Mucosa of stomach (tissue), 1 donor: ENCODE measurements around the gene JAKMIP3.

Source experiments
- H3K27me3 ChIP-seq: one replicate; pipeline ENCODE4 v1.7.0; 2013; ENCODE audit warnings: mild to moderate bottlenecking, low read length; ENCODE audit not compliant: control insufficient read depth, insufficient read depth
- H3K36me3 ChIP-seq: one replicate; pipeline ENCODE4 v1.7.0; 2013; ENCODE audit warnings: low read length; ENCODE audit not compliant: control insufficient read depth, insufficient read depth
- H3K4me1 ChIP-seq: one replicate; pipeline ENCODE4 v1.7.0; 2013; ENCODE audit warnings: mild to moderate bottlenecking, low read length; ENCODE audit not compliant: control insufficient read depth, insufficient read depth
- H3K4me3 ChIP-seq: one replicate; pipeline ENCODE4 v1.7.0; 2013; ENCODE audit warnings: low read length
- H3K9ac ChIP-seq: one replicate; pipeline ENCODE4 v1.7.0; 2013; ENCODE audit warnings: mild to moderate bottlenecking, low read length, moderate library complexity
- H3K9me3 ChIP-seq: one replicate; pipeline ENCODE4 v1.7.0; 2013; ENCODE audit warnings: mild to moderate bottlenecking, low read length, moderate library complexity; ENCODE audit not compliant: control insufficient read depth
- donor health status: Pancreatic carcinoma.

JAKMIP3 gene

GRCh38 chr10:132104062-132104461 lies 38.3 kb downstream of the JAKMIP3 start:
- Histone ChIP-seq H3K27me3 (peaks cover 3% of the 10 kb centered on the region), H3K9ac (no peak overlapping the region), H3K9me3 (no peaks in the 10 kb centered on the region), H3K4me3 (no peak overlapping the region), H3K36me3 (no peaks in the 10 kb centered on the region), H3K4me1 (no peaks in the 10 kb centered on the region)

GRCh38 chr10:132104471-132105301 lies 38.9 kb downstream of the JAKMIP3 start:
- Histone ChIP-seq H3K4me1 (no peaks in the 10 kb centered on the region), H3K9me3 (no peaks in the 10 kb centered on the region), H3K9ac (no peak overlapping the region), H3K4me3 (no peak overlapping the region), H3K27me3 (peaks cover 2% of the 10 kb centered on the region), H3K36me3 (no peaks in the 10 kb centered on the region)

DNA sequence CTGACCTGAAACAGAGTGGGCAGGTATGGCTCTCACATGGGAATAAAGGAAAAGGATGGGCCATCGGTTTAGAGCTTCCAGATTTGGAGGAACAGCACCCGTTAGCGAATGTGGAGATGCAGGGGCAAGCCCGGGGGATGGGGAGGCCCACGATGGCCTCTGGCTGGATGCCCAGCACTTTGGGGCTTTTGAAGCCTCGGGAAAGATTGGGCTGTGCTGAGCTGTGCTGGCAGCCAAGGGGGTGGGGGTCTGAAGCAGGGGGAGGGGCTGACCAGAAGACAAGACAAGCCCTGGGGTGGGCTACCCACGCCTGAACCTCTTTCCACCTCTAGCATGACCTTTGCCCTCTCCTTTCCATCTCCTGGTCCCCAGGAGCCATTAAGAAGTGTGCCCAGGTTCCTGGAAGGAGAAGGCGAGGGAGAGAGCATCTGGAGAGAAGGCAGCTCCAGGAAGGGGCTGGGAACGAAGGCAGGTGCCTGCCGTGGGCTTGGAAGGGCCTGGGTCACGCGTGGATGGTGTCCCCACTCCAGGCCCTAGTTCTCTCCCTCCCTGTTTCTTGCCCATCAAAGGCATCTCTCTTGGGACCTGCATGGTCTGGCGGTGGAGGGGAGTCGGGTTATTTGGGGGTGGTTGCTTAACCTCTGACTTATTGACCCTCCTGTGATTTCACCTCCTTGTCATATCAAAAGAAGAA lies 39.7 kb downstream of the JAKMIP3 start:
- no peaks in the 10 kb centered on the region for H3K9me3 ChIP-seq
- no peaks in the 10 kb centered on the region for H3K36me3 ChIP-seq
- no peaks in the 10 kb centered on the region for H3K4me1 ChIP-seq
- no peak overlapping the region for H3K4me3 ChIP-seq
- H3K9ac ChIP-seq = no peak overlapping the region
- no peaks in the 10 kb centered on the region for H3K27me3 ChIP-seq

DNA sequence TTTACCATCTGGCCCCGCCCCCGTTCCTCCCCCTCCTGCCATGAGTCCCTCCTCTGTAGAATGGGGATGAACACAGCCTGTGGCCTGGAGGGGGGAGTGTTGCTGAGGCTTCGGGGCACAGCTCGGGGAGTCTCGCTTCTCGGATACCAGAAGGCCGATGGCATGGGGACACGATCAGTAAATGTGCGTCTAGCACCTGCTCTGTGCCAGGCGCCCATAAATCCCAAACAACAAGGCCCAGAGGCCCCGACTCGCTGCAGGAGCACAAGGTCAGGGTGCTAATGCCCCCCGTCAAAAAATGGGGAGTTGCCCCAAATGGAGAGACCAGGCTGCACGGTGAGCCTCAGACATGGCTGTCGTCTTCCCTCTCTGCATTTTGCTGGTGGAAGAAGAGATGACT lies 40.7 kb downstream of the JAKMIP3 start:
- Histone ChIP-seq H3K27me3 (no peaks in the 10 kb centered on the region), H3K9me3 (no peaks in the 10 kb centered on the region), H3K9ac (no peak overlapping the region), H3K4me1 (no peaks in the 10 kb centered on the region), H3K36me3 (no peaks in the 10 kb centered on the region), H3K4me3 (no peak overlapping the region)

DNA sequence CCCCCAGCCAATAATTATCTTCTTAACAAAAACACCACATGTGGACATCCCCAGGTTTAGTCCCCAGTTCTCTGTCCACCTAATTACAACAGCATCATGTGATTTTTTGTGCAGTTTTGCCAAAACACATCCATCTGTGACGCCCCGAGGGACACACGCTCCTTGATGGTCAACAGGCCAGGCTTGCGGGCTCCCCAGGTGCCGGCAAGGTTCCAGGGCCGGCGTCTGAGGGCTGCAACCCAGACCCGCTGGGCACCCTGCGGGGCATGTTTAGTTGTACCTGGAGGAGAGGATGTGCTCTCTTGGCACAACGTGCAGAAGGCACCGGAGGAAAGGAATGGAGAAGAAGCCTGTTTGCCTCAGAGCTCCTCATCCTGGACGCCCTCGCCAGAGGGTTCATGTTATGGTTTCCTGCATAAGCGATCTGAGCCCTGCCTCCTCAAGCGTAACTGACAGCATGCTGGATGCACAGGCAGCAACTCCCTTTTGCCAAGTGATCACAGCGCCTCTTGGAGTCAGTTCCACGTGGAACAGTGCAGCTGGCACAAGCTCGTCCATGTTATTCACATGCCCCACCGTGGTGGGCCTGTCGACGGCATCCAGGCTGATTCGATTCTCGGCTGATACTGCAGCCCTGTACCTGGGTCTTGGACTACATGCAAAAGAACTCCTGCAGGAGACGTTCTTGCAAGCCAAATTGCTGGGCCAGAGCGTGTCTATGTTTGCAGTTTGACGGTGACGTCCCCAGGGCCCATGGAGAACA lies 41.6 kb downstream of the JAKMIP3 start:
- no peaks in the 10 kb centered on the region for H3K9me3 ChIP-seq
- no peak overlapping the region for H3K9ac ChIP-seq
- H3K4me1 ChIP-seq = no peaks in the 10 kb centered on the region
- H3K36me3 ChIP-seq = no peaks in the 10 kb centered on the region
- no peak overlapping the region for H3K4me3 ChIP-seq
- H3K27me3 ChIP-seq = no peaks in the 10 kb centered on the region

GRCh38 chr10:132107949-132108877 lies 42.5 kb downstream of the JAKMIP3 start:
- no peaks in the 10 kb centered on the region for H3K36me3 ChIP-seq
- H3K4me3 ChIP-seq = no peak overlapping the region
- no peaks in the 10 kb centered on the region for H3K9me3 ChIP-seq
- no peaks in the 10 kb centered on the region for H3K4me1 ChIP-seq
- H3K27me3 ChIP-seq = no peaks in the 10 kb centered on the region
- H3K9ac ChIP-seq = no peak overlapping the region

DNA sequence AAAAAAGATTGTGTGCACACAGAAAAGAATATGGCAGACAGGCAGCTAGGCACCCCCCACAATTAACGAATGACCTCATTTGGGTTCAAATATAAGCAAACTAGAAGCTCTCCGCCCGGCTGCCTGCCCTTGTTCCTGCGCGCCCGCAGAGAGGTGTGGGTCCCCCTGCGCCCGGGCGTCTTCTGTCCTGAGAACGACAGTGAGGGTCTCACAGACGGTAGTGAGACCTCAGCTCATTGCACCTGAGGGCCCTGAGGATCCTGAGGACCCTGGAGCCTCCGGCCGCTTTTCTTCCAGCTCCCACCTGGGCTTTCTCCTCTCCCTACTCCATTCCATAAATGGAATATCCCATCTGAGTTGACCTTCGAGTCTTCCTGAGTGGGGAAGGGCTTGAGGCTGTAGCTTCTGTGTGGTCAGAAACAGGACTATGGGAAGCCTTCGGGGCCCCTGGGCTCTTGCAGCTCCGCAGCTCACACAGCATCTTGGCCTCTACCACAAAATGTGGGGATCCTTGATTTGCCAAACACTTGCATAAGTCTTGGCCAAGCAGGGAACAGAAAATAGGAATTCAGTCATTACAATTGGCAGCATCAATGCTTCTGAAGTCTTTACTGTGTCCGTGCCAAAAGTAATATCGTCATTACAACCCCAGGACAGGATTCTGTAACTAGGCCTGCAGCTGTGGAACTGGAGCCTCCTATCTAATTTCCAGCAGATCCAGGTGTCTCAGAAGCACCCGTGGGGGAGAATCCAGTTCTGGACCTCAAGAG lies 43.8 kb downstream of the JAKMIP3 start:
- H3K9ac ChIP-seq = no peak overlapping the region
- no peak overlapping the region for H3K4me3 ChIP-seq
- H3K36me3 ChIP-seq = no peaks in the 10 kb centered on the region
- H3K27me3 ChIP-seq = no peaks in the 10 kb centered on the region
- no peaks in the 10 kb centered on the region for H3K9me3 ChIP-seq
- no peaks in the 10 kb centered on the region for H3K4me1 ChIP-seq

GRCh38 chr10:132110111-132110521 lies 44.4 kb downstream of the JAKMIP3 start:
- Histone ChIP-seq H3K9me3 (no peaks in the 10 kb centered on the region), H3K4me1 (no peaks in the 10 kb centered on the region), H3K4me3 (no peak overlapping the region), H3K9ac (no peak overlapping the region), H3K27me3 (no peaks in the 10 kb centered on the region), H3K36me3 (no peaks in the 10 kb centered on the region)

- H3K4me1 ChIP-seq = no peaks in the 10 kb centered on the region
- no peak overlapping the region for H3K4me3 ChIP-seq
- H3K36me3 ChIP-seq = no peaks in the 10 kb centered on the region
- no peaks in the 10 kb centered on the region for H3K9me3 ChIP-seq
- no peaks in the 10 kb centered on the region for H3K27me3 ChIP-seq
- H3K9ac ChIP-seq = no peak overlapping the region
Measured at GRCh38 chr10:132110713-132111112, 45.0 kb downstream of the JAKMIP3 start.

- Histone ChIP-seq H3K36me3 (no peaks in the 10 kb centered on the region), H3K9ac (no peak overlapping the region), H3K27me3 (no peaks in the 10 kb centered on the region), H3K9me3 (no peaks in the 10 kb centered on the region), H3K4me1 (no peaks in the 10 kb centered on the region), H3K4me3 (no peak overlapping the region)
Measured at GRCh38 chr10:132111121-132111731, 45.5 kb downstream of the JAKMIP3 start.
